GM21390 (cell line): ENCODE data around the gene HES7.

ENCODE experiments used
- ATAC-seq: cut with Tn5 transposase; IDR thresholded peaks from one replicate; pipeline ENCODE4 v1.9.1; 2021; ENCODE audit not compliant: unreplicated experiment

HES7 gene

DNA sequence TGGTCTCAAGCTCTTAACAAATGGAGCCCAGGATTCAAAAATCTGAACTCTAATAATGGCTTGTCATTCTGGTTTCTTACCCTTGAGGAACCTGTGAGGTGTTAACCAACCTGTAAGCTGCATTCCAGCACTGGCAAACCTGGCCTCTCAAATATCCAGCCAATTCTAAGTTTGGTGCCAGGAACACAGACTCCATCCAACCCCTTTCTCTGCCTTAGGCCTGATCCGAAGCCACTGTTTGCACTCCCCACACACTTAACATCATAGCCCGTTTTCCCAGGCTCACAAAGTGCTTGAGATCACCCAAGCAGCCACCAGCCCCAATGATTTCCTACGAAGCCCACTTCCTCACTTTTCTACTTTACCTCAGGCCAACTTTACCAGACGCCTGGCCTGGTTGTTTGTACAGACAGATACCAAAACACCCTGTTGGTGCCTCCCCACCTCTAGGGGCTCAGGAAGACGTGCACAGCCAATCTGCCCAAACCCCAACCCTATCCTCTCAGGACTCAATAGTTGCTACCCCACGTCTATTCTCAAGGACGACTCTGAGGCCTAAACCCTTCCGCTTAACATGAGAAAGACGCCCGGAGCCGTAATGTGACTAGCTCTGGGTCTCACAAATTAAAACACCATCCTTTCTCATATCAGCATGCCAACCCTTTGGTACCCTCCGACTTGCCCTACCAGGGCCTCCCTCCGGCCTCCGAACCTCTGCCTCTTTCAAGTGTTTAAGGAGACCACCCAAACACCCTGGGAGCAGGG lies 31.5 kb upstream of the HES7 start:
- ATAC-seq = no peak

DNA sequence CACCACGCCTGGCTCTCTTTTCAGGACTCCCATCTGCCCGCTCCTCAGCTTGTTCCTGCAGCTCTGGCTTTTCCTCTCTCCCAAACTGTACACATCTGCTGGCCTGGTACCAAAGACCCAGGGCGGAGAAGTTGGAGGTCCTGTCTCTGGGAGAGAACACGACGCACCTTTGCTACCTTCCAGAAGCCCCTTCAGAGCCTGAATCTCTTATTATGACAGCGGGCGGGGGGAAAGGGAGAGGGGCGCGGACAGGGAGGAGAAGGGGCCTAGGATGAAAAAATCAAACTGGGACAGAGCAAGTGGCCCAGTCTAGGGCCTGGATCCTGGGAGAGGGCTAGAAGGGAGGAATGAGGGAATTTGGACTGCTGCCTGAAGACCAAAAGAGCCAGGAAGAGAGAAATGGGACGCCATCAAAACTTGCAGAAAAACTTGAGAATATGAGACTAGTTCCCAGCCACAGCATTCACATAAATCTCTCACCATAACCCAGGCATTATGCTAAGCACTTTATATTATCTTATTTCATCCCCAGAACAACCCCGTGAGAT lies 30.8 kb upstream of the HES7 start:
- ATAC-seq = no peak

DNA sequence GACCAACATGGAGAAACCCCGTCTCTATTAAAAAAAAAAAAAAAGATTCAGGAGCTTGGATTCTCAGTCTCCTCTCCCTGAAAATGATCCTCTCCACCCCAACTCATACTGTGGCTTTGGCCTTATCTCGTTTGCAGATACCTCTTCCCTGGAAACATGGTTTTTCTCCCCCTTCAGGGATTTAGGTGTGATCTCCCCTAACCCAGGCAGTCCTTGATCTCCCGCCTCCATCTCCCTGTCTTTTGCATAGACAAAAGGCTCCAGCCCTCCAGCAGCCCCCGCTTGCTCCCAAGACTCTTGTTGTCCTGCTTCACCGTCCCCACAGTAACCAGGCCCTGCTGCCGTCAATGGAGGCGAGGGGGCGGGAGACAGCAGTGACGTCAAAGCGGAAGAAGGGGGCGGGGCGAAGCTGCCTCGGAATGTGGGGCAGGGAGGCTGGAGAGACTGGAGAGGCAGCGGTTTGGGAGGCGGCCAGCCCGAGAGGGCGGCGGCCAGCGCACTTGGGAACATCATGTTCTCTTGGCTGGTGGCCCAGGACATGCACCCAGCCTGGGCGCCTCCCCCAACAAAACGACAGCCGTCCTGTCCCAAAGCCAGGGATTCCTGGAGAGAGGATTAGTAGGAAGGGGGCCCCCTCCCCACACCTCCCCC lies 30.2 kb upstream of the HES7 start:
- ATAC-seq = no peak

DNA sequence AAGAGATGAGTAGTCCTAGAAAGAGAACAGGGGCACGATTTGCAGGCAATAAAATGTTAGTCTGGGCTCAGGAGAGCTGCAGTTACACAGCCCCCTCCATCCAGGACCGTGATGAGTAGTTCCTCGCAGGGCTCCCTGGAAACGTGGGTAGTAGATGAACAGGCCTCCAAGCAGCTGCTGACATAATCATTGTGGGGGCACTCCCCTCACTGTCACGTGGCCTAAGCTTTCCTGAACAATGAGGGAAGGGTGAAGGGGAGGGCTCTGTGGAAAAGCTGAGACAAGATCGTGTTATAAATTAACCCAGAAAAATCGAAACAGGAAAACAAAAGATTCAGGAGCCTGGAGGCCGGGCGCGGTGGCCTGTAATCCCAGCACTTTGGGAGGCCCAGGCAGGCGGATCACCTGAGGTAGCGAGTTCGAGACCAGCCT lies 29.6 kb upstream of the HES7 start:
- ATAC-seq = no peak

DNA sequence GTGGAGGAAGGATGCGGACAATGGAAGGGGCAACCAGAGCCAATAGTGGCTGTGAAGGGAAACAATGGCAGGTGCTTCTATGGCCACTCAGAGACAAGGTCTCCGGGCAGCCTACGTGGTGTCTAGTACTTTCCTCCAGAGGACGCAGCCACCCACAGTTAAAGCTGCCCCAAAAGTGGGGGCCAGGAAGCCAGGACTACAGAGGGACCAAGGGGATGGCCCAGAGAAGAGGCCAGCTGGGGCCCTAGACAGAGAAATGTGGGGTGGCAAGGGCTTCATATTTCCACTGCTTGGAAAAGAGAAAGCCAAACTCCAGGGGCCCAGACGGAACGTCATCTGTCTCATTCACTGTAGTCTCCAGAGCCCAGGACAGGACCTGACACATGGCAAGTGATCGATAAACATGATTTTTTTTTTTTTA lies 29.1 kb upstream of the HES7 start:
- ATAC-seq = no peak

DNA sequence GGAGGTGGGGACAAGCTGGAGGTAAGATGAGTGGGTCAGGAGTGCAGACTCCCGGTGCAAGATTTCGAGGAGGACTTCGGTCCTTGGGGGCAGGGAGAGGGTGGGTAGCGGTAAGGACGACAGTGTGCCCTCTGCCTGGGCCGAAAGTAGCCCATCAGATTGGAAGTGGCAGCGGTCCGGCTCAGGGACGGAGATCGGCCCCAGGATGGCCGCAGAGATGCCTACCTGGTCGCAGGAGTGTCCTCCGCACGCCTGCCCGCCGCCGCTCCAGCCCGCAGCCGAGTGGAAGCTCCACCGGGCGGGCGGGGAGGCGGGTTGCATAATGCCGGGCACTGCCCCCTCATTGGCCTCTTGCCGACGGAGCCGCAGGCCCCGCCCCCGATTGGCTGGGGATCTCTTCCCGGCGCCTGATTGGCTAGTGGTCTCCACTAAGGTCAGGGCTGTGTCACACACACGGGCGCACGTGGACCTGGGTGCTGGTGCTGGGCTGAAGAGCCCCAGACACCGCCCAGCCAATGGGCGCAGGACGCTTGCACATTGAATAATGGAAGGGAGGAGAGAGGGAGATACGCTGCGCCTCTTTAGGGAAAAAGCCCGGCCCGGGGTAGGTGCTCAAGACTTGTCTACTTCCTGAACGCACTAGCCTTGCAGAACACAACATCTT lies 28.3 kb upstream of the HES7 start, which contains the start of gene PER1:
PER1 (minus strand) TSS at position 293 of the 664 bp plus-strand sequence. CDS start 1,698 bp downstream, outside the sequence.
- ATAC-seq = peak; percentile 21

DNA sequence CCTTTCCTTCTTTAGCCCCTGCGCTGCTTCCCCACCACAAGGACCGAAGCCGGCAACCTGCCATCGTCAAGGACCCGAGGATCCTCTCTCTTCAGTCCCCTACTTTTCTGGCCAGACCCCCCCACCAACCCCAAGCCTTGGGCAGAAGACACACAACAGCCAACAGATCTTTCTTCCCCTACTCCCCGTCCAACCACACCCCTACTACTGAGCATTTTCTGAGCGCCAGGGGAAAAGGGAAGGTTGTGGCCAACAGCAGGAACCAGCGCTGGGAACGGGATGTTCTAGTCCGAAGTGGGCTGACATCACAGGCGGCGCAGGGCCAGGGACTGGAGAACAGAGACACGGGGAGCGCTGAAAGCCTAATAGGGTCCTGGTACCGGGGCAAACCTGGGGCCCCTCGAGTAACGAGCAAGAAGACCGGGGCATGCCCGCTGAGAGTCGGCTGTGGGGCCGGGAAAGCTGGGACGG lies 27.8 kb upstream of the HES7 start:
- no peak for ATAC-seq

DNA sequence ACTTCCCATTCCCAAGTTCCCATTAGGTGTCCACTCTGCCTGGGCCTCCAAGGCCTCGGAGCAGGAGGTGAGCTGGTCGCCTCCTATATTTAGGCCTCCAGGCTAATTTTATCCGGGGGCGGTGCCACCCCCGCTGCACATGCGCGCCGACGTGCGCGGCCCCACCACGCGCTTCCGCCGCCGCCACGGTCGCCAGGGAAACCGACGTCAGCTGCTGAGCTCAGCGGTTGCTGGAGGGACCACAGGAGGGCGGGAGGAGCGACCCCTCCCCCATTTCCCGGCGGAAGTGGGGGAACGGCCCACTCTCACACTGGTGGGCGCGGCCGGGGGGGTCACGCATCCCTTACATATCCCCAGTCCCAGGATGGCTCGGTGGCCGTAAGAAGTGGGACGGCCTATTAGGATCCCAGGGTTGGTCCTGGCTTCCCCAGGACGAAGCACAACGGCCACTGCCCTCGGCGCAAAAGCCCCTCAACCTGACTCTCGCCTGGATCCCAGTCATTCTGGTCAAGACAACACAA lies 27.3 kb upstream of the HES7 start:
- ATAC-seq = peak; percentile 47

DNA sequence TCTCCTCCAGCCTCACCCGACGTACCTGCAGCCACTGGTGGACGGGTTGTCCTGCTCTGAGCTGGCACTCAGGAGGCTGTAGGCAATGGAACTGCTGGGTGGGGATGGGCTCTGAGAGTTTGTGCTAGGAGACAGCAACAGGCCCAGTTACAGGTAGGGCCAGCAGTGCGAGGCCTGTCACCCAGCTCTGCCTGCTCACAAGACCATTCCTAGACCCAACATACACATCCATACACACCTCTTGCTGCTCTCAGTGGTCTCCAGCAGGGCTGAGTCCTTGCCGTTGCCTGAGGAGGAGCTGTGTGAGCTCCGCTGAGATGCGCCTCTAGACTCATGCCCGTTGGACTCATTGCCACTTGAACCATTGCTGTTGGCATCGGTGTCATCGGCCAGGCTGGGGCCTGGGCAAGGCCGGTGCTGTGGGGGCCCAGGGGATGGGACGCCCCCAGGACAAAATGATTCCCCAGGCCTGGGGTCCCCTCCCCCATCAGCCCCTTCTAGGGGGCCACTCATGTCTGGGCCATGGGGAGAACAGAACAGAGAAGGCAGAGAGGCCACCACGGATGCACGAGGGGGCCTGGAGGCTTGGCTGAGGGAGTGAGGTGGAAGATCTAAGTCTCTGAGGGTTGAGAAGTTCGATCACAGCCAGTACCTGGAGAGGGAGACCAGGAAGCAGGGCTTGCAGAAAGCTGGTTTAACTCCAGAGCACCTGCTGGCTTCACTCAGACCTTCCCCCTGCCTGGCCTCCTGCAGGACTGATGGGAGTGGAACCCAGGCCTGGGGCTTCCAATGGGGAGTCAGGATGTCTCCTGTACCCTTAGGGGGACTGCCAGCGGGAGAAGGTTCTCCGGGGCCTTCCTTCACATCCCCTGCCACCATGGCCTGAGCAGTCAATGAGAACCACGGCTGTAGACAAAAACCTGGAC lies 26.6 kb upstream of the HES7 start:
- no peak for ATAC-seq

DNA sequence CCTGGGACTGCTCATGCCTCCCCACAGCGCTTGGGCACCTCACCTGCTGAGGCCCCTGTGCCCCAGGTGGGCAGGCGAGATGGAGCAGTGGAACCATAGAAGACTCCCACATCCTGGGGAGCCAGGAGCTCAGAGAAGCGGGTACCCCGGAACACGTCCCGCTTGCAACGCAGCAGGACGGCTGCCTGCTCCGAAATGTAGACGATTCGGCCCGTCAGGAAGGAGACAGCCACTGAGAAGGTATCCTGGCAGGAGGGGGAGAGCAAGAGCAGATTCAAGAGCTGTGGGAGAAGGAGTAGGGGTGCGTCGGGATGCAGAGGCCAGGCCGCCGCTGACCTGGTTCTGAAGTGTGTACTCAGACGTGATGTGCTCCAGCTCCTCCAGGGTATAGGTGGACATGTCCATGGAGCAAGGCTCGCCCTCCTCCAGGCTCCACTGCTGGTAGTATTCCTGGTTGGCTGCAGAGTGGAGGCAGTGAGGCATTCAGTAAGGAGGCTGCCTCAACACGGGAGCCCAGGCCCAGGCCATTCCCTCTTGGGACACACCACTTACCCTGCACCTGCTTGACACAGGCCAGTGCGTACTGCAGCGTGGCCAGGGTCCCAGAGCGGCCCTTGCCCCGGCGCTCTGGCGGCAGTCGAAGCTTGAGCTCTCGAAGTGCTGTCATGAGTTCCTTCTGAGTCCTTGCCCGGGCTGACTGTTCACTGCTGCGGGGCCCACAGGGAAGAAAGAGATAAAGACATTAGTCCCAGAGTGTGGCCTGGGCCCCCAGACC lies 25.7 kb upstream of the HES7 start:
- ATAC-seq = no peak

DNA sequence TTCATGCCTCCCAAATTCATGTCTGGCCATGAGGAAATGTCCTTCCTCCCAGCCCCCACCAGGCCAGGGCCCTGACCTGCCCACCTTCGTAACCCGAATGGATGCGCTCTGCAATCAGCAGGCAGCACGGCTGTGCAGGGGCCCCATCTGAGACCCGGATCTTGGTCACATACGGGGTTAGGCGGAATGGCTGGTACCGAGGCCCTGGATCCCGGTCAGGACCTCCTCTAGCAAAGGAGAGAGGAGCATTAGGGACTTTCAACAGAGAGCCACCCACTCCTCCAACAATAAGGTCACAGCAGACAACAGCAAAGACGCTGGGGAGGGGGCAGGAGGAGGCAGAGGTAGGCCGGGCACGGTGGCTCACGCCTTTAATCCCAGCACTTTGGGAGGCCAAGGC lies 24.7 kb upstream of the HES7 start:
- ATAC-seq = no peak

DNA sequence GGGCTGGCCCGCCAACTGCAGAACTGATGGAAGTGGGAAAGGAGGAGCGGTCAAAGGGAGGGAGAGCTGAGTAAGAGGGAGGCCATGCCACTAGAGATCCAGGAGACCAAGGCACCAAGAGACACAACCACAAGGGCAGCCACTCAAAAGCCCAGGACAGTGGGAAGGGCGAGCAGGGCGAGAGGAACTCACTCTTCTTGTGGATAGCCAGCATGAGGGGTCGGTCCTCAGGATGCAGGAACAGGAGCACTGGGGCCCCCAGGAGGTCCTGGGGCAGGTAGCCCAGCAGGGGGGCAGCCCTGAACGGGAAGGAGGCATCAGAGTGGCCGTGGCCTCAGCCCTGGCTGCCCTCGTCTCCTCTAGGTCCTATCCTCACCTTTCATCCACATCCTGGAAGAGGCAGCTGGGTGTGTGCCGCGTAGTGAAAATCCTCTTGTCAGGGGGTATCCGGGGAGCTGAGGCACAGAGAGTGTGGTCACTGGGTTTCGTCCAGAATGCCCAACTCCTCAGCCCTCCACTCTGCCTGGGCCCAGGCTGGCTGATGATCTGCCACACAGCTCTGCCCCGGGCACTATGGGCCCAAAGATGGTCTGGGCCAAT lies 24.0 kb upstream of the HES7 start:
- no peak for ATAC-seq

DNA sequence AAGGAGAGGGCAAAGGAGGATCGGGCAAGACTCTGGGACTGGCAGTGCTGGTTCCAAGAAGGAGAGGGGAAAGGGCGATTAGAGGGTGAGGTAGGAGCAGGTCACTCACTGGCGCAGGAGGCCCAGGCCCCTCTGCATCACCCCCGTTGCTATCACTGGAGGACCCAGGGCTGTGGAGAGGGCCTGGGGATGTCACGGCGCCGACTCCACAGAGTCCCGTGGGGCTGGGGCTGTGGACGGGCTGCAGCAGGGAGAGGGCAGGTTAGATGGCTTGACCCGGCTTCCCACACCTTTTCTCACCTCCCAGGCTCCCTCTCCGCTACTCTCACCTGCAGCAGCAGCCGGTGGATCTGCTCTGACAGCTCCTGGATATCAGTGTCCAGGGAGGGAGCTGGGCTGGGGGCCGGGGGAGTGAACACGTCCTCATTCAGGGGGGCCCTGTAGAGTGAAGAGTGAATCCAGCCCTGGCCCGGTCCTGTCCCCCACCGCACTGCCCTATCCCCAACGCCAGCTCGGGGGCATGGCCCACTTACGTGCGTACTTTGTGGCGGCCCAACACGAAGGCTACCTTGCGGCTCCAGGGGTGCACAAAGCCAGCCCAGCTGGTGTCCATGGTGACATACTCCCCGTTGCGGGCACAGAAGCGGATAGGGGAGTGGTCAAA lies 23.4 kb upstream of the HES7 start:
- no peak for ATAC-seq

DNA sequence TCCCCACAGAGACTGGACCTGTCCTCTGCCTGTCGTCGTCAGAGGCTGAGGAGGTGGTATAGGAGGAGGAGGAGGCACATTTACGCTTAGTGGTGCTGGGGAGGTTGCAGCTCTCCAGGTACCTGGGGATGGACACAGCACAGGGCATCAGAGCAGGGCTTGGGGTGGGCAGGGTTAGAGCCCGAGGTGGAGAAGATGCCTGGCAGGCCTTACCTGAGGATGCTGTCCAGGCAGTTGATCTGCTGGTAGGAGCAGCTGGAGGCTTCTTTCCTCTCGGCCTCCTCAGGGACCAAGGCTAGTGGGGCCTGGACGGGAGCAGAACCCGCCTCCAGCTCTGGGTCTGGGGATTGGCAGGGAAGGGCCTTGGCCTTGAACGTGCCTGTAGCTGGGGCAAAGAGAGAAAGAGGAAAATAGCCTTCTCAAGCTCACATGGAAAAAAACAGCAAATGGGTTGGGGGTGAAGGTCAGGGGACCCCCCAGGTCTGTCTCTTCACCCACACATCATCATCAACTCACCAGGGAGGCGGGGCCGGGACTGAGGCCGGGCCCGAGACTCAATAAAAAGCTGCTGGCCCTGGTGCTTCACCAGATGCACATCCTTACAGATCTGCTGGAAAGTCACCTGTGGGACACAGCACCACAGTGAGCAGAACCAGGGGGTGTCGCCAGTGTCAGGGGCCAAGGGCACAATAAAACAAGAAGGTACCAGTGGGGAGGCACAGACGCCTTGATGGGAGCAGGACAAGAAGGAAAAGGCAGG lies 22.7 kb upstream of the HES7 start:
- ATAC-seq = no peak

DNA sequence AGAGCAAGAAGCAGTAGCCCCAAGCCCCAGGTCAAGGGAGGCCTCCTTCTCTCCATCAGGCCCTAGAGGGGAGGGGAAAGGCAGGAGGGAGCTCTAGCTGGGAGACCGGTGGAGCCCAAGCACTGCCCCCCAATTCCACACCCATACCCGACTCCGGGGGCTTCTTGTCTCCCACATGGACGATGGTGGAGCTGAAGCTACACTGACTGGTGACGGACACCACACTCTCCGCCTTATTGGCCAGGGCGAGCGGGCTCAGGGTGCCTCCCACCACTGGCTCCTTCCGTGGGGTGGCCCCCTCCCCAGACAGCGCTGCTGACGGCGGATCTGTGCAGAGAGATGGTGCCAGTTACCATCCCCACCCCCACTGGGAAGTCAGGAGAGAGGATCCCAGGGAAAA lies 21.9 kb upstream of the HES7 start:
- no peak for ATAC-seq

DNA sequence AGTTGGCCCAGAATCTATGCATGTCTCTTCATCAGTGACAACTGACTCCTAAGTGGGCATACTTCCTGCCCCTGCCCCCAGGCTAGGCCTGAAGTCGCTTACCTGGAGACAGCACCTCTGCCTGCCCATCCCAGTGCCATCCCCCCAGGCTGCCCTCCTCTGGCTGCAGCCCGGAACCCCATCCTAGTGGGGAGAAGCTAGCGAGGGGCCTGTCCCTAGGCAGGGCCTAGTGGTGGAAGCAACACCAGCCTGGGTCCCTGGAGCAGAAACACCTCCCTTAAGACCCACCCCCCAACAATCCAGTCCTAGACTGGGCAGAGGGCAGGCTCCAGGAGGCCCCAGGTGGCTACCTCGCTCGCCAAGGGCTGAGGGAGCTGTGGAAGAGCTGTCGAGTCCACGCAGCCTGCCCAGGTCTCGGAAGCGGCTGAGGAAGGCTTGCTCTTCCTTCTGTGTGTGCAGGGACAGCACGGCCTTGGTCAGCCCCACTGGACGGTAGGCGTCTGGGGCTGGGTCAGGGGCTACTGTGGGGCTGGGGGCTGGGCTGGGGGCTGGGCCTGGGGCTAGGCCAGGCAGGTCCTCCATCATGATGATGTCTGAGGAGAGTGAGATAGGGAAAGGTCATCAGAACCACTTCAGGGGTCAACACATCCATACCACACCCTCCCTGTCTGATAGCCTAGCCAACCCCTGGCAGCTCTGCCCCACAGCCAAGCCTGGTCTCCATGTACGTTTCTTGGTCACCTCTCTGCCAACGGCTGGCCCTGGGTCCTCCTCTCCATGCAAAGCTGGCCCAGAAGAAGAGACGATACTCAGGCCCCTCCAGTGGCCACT lies 20.7 kb upstream of the HES7 start:
- ATAC-seq = no peak
